GM13976 (cell line): ENCODE data around the gene DEFB115.

Experiments
- DNase-seq: peaks from one replicate; pipeline ENCODE4 v3.0.0; 2012; ENCODE audit warnings: low spot score
- CTCF ChIP-seq: IDR thresholded peaks from 2 replicates; pipeline ENCODE4 v1.5.1; 2012; ENCODE audit warnings: borderline replicate concordance, mild to moderate bottlenecking; ENCODE audit not compliant: insufficient read depth; ENCODE audit errors: extremely low read depth, missing control alignments, control extremely low read depth
- in situ Hi-C: fragments of 300-500 bp; cut with MboI; formaldehyde crosslinking; loops from one replicate; pipeline ENCODE4 v1.12.0; 2022; ENCODE audit warnings: low sequenced_read_pairs, mixed read lengths, inconsistent platforms; ENCODE audit not compliant: unreplicated experiment

Gene DEFB115, protein sequence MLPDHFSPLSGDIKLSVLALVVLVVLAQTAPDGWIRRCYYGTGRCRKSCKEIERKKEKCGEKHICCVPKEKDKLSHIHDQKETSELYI

GRCh38 chr20:31257364-31257763 is at the start of gene DEFB115:
Gene DEFB115, plus strand, starts transcription at chr20:31257664. Its CDS starts 0 bp downstream, at chr20:31257664.
- TF ChIP-seq CTCF, result no peak
- in situ Hi-C loops, result no loop called here
- DNase-seq, result no peak

DNA sequence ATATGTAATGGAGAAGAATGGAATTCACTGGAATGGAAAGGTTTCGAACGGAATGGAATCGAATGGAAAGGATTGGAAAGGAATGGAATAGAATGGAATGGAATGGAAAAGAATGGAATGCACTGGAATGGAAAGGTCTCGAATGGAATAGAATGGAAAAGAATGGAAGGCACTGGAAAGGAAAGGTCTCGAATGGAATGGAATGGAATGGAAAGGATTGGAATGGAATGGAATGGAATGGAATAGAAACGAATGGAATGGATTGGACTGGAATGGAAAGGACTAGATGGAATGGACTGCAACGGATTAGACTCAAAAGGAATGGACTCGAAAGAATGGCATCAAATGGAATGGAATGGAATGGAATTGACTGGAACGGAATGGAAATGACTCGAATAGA is 20.5 kb upstream of the DEFB115 start:
- no peak for TF ChIP-seq CTCF
- DNase-seq, result no peak
- in situ Hi-C loops, result no loop called here

- no peak for DNase-seq
- in situ Hi-C loops, result no loop called here
- no peak for TF ChIP-seq CTCF
Observed at GRCh38 chr20:31237763-31238162, 19.7 kb upstream of the DEFB115 start.

DNA sequence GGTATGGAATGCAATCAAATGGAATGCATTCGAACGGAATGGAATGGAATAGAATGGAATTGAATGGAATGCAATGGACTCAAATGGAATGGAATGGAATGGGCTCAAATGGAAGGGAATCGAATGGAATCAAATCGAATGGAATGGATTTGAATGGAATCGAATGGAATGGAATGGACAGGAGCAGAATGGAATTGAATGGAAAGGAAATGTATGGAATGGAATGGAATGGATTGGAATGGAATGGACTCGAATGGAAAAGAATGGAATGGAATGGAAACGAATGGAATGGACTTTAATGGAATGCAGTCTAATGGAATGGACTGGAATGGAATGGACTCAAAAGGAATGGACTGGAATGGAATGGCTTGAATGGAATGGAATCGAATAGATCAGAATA is 18.3 kb upstream of the DEFB115 start:
- in situ Hi-C loops, result no loop called here
- no peak for TF ChIP-seq CTCF
- DNase-seq, result no peak

- DNase-seq, result no peak
- no peak for TF ChIP-seq CTCF
- in situ Hi-C loops, result no loop called here
Observed at GRCh38 chr20:31256959-31257358, 505 bp upstream of the DEFB115 start.

GRCh38 chr20:31260326-31260932 is 3.0 kb downstream of the DEFB115 start:
- DNase-seq, result no peak
- in situ Hi-C loops, result no loop called here

More at GRCh38 chr20:31260326-31260932, 3.0 kb downstream of the DEFB115 start:
- peak; percentile 34 for TF ChIP-seq CTCF
